Fibroblast of villous mesenchyme (primary cell): ENCODE data around the gene BOK. TPM values are rescaled to one million over a fixed set of nuclear protein-coding genes. Genes with fewer than 3 reads are reported as not detected.
"Not testable (repeated sequence)": the region's sequence is repeated elsewhere in the genome, so short reads cannot be mapped to it uniquely, and the experiment has no call there.

Experiments used
- DNase-seq: peaks from one replicate; pipeline ENCODE4 v3.0.0-alpha.2; 2010; ENCODE audit warnings: low read depth
- H3K4me3 ChIP-seq: 2 replicates; pipeline ENCODE4 v1.5.1; 2011; ENCODE audit warnings: low read depth, mild to moderate bottlenecking, low read length
- total RNA-seq: library from RNA; depleted of rRNA; stranded (reverse); fragments of >200 nt; gene quantifications from 2 replicates; pipeline ENCODE4 v1.2.3, GENCODE V29; 2012
- TF ChIP-seq, protein P1 (sequence below): IDR thresholded peaks from 2 replicates; pipeline ENCODE4 v1.5.1; 2012; ENCODE audit warnings: low read depth, mild to moderate bottlenecking, low read length; ENCODE audit not compliant: insufficient read depth

The BOK gene
- total RNA-seq, 1 donor: 54.0 TPM

DNA sequence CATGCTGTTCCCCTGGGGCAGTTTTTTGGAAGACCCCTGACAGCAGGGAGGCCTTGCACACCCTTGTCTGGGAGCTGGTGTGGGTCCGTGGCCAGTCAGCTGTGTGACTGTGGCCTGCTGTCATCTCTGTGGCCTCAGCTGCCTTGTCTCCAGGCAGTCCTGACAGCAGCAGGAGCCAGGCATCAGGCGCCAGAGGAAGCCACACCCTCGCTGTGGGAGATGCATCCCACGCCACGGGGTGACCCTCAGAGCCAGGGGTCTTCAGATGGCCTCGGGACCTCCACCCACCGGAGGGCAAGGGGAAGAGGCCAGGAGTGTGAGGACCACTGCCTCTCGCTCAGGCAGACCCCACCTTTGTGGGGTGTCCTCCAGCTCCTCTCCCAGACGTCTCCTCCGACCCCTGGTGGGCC lies 5.0 kb downstream of the BOK start:
- DNase-seq: no peak
- TF ChIP-seq, protein P1, sequence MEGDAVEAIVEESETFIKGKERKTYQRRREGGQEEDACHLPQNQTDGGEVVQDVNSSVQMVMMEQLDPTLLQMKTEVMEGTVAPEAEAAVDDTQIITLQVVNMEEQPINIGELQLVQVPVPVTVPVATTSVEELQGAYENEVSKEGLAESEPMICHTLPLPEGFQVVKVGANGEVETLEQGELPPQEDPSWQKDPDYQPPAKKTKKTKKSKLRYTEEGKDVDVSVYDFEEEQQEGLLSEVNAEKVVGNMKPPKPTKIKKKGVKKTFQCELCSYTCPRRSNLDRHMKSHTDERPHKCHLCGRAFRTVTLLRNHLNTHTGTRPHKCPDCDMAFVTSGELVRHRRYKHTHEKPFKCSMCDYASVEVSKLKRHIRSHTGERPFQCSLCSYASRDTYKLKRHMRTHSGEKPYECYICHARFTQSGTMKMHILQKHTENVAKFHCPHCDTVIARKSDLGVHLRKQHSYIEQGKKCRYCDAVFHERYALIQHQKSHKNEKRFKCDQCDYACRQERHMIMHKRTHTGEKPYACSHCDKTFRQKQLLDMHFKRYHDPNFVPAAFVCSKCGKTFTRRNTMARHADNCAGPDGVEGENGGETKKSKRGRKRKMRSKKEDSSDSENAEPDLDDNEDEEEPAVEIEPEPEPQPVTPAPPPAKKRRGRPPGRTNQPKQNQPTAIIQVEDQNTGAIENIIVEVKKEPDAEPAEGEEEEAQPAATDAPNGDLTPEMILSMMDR: no peak
- H3K4me3 ChIP-seq: no peak overlapping the region

DNA sequence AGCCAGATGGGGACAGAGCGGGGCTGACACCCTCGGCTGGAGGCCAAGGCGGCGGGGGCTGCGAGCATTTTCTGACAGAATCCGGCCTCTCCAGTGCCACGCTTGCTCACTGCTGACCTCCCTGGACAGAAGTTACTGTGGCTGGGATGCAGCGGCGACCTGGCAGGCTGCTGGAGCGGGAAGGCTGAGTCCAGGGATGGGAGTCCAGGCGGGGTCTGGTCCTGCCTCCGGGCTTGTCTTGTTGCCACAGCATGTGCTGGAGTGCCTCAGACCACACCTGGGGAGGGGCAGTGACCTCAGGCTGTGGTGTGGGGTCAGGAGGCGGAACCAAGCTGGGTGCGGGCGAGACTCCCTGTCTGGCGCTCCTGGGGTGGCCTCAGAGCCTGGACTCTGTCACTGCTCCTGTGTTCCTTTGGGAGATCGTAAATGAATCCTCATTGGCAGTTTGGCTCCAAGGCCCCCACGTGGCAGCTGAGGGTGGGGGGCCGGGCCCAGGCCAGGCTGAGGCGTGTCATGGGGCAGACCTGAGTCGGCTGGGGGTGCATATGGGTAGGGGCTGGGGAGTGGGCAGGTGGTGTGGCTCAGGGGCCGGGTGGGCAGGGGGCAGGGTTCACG lies 5.5 kb downstream of the BOK start:
- TF ChIP-seq, protein P1: no peak
- H3K4me3 ChIP-seq: peak overlapping the region; percentile 9
- DNase-seq: peak; percentile 71

DNA sequence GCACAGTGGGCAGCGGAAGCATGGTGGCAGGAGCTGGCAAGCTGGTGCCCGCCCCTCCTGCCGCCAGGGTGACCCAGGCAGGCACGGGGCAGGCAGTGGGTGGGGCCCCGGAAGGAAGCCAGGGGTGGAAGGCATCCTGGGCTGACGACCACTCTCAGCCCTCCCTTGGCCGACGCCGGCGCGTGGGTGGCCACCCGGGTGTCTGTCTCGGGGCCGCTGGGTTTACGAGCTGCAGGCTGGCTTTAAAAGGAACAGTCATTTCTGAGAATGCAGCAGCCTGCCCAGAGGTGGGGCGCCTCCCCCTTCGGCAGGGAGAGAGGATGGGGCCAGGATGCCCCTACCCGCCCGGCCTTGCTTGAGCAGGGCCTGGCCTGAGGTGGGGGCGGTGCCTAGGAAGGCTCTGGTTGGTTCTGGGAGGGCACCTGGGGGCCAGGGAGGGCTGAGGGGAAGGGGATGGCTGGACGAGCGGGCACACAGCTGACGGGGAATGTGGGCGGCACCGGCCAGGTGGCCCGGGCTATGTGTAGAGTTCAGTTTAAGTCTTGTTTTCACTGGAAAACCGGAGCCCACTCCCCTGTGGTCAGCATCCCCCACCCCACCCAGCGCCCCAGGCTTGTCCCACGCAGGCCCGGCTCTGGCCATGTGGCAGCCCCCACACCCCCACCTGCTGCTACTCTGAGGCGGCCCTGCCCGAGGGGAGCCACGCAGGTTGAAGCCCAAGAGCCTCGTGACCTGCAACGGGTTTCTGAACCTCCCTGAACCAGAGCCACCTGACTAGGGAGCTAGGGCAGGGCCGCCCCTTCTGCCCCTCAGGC lies 6.3 kb downstream of the BOK start:
- peak overlapping the region; percentile 9 for H3K4me3 ChIP-seq
- TF ChIP-seq, protein P1: no peak
- peak; percentile 65 for DNase-seq

DNA sequence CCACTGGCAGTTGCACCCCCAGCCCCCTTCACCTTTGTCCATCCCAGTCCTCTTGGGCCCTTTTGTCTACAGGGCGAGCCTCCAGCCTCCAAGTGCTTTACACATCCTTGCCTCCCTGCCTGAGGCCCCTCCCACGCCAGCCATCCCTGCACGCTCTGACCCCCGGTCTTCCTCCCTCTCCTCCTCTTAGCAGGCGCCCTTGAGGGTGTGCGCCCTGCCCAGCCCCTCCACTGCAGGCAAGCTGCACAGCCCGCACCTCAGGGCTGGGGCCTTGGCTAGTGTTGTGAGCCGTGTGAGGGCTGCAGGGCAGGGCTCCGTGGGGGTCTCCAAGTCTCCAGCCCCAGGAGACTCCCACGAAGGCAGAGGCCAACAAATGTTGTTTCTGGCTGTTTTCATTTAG lies 6.9 kb downstream of the BOK start:
- TF ChIP-seq, protein P1: no peak
- no peak for DNase-seq
- H3K4me3 ChIP-seq: no peak overlapping the region

DNA sequence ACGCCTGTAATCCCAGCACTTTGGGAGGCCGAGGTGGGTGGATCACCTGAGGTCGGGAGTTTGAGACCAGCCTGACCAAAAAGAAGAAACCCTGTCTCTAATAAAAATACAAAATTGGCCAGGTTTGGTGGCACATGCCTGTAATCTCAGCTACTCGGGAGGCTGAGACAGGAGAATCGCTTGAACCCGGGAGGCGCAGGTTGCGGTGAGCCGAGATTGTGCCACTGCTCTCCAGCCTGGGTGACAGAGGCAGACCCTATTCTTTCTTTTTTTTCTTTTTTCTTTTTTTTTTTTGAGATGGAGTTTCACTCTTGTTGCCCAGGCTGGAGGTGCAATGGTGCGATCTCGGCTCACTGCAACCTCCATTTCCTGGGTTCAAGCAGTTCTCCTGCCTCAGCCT lies 7.5 kb downstream of the BOK start:
- DNase-seq: not testable (repeated sequence)

DNA sequence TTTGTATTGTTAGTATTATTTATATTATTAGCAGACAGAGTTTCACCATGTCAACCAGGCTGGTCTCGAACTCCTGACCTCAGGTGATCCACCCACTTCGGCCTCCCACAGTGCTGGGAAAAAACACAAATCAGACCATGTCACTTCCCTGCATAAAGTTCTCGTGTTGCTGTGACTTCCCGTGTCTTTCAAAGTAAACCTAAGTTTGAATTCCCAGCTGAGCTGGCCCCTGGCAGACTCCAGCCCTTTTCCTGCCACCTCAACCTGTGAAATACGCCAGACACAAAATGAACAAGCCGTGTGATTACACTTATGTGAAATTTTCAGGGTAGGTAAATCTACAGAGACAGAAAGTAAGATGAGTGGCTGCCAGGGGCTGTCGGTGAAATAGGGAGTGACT lies 7.9 kb downstream of the BOK start:
- no peak overlapping the region for H3K4me3 ChIP-seq
- no peak for DNase-seq
- TF ChIP-seq, protein P1: no peak

More for the DNA sequence above, 7.5 kb downstream of the BOK start:
- not testable (repeated sequence) for H3K4me3 ChIP-seq

DNA sequence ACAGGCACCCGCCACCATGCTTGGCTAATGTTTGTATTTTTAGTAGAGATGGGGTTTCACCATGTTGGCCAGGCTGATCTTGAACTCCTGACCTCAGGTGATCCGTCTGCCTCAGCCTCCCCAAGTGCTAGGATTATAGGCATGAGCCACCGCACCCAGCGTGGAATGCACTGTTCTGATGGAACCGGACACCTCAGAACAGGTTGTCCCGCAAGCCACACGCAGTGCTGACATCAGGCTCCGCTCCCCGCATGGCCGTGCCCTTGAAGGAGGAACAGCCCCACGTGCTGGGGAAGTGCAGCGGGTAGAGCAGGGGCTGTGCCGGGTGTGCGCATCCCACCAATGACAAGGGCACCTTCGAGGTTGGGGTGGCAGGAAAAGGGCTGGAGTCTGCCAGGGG lies 8.7 kb downstream of the BOK start:
- DNase-seq, H3K4me3 ChIP-seq: not testable (repeated sequence)

DNA sequence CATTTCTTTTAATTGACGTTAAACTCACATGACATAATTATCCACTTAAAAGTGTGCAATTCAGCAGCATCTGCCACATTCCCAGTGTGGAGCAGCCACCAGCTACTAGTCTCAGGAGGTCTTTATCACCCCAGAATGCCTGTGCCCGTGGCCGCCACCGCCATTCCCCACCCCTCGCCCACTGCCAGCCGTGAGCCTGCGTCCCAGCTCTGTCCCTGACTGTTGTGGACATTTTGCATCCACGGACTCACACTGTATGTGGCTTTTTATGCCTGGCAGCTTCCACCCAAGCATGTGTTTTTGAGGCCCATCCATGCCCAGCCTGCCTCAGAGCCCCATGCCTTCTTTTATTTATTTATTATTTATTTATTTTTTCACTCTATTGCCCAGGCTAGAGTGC lies 9.2 kb downstream of the BOK start:
- no peak overlapping the region for H3K4me3 ChIP-seq
- TF ChIP-seq, protein P1: no peak
- no peak for DNase-seq
